OCI-LY3 (cell line): ENCODE results near the gene SCRN1.

Source experiments
- H2AFZ ChIP-seq: fragments of 200-600, 300-600 bp; shearing (Covaris generic); 2 replicates; pipeline ENCODE4 v1.6.0; 2014; ENCODE audit warnings: antibody characterized with exemption, low read depth, low read length
- H3K27ac ChIP-seq: fragments of 200-600, 300-600 bp; sonication (generic); 2 replicates; pipeline ENCODE4 v1.5.1; 2014; ENCODE audit warnings: mild to moderate bottlenecking, low read length, moderate library complexity, mixed read lengths
- H3K27me3 ChIP-seq: fragments of 200-600, 300-600 bp; sonication (generic); 2 replicates; pipeline ENCODE4 v1.6.1; 2014; ENCODE audit warnings: low read depth, low read length, mixed read lengths
- H3K36me3 ChIP-seq: fragments of 200-600, 300-600 bp; sonication (generic); replicated peaks from 2 replicates; pipeline ENCODE3; 2014; ENCODE audit warnings: low read depth, low read length, mixed read lengths
- H3K4me1 ChIP-seq: fragments of 300-600, 200-600 bp; sonication (generic); 2 replicates; pipeline ENCODE4 v1.6.1; 2014; ENCODE audit warnings: low read length, mixed read lengths
- H3K4me2 ChIP-seq: fragments of 200-600, 300-600 bp; sonication (generic); 2 replicates; pipeline ENCODE4 v1.6.1; 2014; ENCODE audit warnings: low read length, mixed read lengths
- H3K4me3 ChIP-seq: fragments of 300-600, 200-600 bp; sonication (generic); 2 replicates; pipeline ENCODE4 v1.5.1; 2014; ENCODE audit warnings: antibody characterized with exemption, mild to moderate bottlenecking, low read length, moderate library complexity
- H3K79me2 ChIP-seq: fragments of 300-600, 200-600 bp; shearing (Covaris generic); 2 replicates; pipeline ENCODE4 v1.6.1; 2014; ENCODE audit warnings: mild to moderate bottlenecking, low read length, mixed read lengths
- H3K9ac ChIP-seq: fragments of 300-600, 200-600 bp; shearing (Covaris generic); 2 replicates; pipeline ENCODE4 v1.6.0; 2014; ENCODE audit warnings: mild to moderate bottlenecking, low read length, moderate library complexity
- H3K9me3 ChIP-seq: fragments of 200-600, 300-600 bp; shearing (Covaris generic); 2 replicates; pipeline ENCODE4 v1.6.1; 2014; ENCODE audit warnings: low read length, mixed read lengths; ENCODE audit not compliant: insufficient read depth
- H4K20me1 ChIP-seq: fragments of 200-600, 300-600 bp; sonication (generic); 2 replicates; pipeline ENCODE4 v1.6.1; 2016; ENCODE audit warnings: low read length, mixed read lengths; ENCODE audit not compliant: insufficient read depth
- EZH2phosphoT487 ChIP-seq: fragments of 200-600 bp; shearing (Covaris generic); IDR thresholded peaks from 2 replicates; pipeline ENCODE4 v1.6.1; 2018; ENCODE audit warnings: antibody characterized with exemption, mixed run types, low read depth
- TF ChIP-seq, protein P1 (sequence below): fragments of 200-600, 300-600 bp; sonication (generic); IDR thresholded peaks from 2 replicates; pipeline ENCODE4 v1.5.1; 2014; ENCODE audit warnings: antibody characterized with exemption, low read length, low read depth

Gene SCRN1

GRCh38 chr7:29970158-29970557 lies 19.4 kb downstream of the SCRN1 start:
- Histone ChIP-seq H3K4me2 (no peak overlapping the region), H3K4me1 (no peaks in the 10 kb centered on the region), H3K79me2 (no peaks in the 10 kb centered on the region), H2AFZ (no peak overlapping the region), H3K27ac (no peak overlapping the region), H3K36me3 (no peaks in the 10 kb centered on the region), H3K9me3 (no peaks in the 10 kb centered on the region), H4K20me1 (no peaks in the 10 kb centered on the region), H3K9ac (no peak overlapping the region), H3K4me3 (no peak overlapping the region), H3K27me3 (no peaks in the 10 kb centered on the region)
- TF ChIP-seq EZH2phosphoT487: no peak
- TF ChIP-seq, protein P1, sequence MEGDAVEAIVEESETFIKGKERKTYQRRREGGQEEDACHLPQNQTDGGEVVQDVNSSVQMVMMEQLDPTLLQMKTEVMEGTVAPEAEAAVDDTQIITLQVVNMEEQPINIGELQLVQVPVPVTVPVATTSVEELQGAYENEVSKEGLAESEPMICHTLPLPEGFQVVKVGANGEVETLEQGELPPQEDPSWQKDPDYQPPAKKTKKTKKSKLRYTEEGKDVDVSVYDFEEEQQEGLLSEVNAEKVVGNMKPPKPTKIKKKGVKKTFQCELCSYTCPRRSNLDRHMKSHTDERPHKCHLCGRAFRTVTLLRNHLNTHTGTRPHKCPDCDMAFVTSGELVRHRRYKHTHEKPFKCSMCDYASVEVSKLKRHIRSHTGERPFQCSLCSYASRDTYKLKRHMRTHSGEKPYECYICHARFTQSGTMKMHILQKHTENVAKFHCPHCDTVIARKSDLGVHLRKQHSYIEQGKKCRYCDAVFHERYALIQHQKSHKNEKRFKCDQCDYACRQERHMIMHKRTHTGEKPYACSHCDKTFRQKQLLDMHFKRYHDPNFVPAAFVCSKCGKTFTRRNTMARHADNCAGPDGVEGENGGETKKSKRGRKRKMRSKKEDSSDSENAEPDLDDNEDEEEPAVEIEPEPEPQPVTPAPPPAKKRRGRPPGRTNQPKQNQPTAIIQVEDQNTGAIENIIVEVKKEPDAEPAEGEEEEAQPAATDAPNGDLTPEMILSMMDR: no peak

DNA sequence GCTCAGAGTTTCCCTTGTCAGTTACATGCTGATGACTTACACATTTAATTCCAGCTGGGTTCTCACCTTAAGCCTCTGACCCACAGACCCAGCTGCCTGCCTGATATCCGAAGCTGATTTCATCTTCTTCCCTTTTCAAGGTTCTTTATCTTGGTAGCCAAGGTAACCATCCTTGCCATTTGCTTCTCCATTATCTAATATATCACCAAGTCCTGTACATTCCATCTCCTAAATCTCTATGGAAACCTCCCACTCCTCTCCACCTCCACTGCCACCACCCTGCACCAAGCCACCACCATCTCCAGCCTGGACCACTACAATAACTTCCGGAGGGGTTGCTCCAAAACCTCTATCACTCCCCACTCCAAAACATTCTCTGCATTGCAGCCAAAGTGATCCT lies 19.9 kb downstream of the SCRN1 start:
- no peaks in the 10 kb centered on the region for H4K20me1 ChIP-seq
- no peaks in the 10 kb centered on the region for H3K27me3 ChIP-seq
- no peaks in the 10 kb centered on the region for H3K9me3 ChIP-seq
- H3K4me2 ChIP-seq: no peak overlapping the region
- TF ChIP-seq EZH2phosphoT487: no peak
- TF ChIP-seq, protein P1: no peak
- no peak overlapping the region for H3K4me3 ChIP-seq
- no peak overlapping the region for H3K9ac ChIP-seq
- no peak overlapping the region for H3K27ac ChIP-seq
- no peaks in the 10 kb centered on the region for H3K4me1 ChIP-seq
- no peaks in the 10 kb centered on the region for H3K36me3 ChIP-seq
- H2AFZ ChIP-seq: no peak overlapping the region
- H3K79me2 ChIP-seq: no peaks in the 10 kb centered on the region

GRCh38 chr7:29968683-29969395 lies 20.8 kb downstream of the SCRN1 start:
- Histone ChIP-seq H3K4me3 (no peak overlapping the region), H3K27ac (no peak overlapping the region), H3K9ac (no peak overlapping the region), H2AFZ (no peak overlapping the region), H3K79me2 (no peaks in the 10 kb centered on the region), H3K4me1 (no peaks in the 10 kb centered on the region), H3K9me3 (no peaks in the 10 kb centered on the region), H3K27me3 (no peaks in the 10 kb centered on the region), H3K36me3 (no peaks in the 10 kb centered on the region), H3K4me2 (no peak overlapping the region), H4K20me1 (no peaks in the 10 kb centered on the region)
- TF ChIP-seq, protein P1: no peak
- no peak for TF ChIP-seq EZH2phosphoT487

DNA sequence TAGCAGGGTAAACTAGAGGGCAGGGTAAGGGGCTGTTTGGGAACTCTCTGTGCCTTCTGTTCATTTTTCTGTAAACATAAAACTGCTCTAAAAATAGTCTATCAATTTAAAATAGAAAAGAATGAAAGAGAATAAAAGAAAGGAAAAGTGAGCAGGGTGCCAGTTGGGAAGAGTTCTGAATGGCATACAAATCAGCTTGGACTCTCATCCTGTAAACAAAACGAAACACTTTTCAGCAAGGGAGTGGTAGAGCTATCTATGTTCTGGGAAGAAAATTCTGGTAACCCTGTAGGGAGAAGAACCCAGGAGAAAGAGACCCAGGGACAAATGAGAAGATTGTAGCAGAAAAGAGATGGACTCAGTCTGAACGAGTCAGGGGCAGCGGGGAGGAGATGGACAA lies 24.6 kb downstream of the SCRN1 start:
- Histone ChIP-seq H3K4me3 (no peak overlapping the region), H2AFZ (no peak overlapping the region), H3K27me3 (no peaks in the 10 kb centered on the region), H3K4me2 (no peak overlapping the region), H3K36me3 (no peaks in the 10 kb centered on the region), H3K79me2 (no peaks in the 10 kb centered on the region), H3K27ac (no peak overlapping the region), H4K20me1 (no peaks in the 10 kb centered on the region), H3K9ac (no peak overlapping the region), H3K9me3 (no peaks in the 10 kb centered on the region), H3K4me1 (no peaks in the 10 kb centered on the region)
- TF ChIP-seq, protein P1: no peak
- TF ChIP-seq EZH2phosphoT487: no peak
